ENCODE results near the gene RAB7A.

- TF ChIP-seq POLR2A (IDR thresholded peaks at IDR 0.05; ENCODE audit: low read depth, low read length) (no peak), POLR2AphosphoS5 (IDR thresholded peaks at IDR 0.05; ENCODE audit: low read depth, low read length) (no peak)
These were observed 56.5 kb downstream of the RAB7A start for GRCh38 chr3:128782282-128783146.

Data from GM12892 (cell line).